B cell (primary cell): Measurements from ENCODE around the gene CPLANE1. TPM values are rescaled to one million over a fixed set of nuclear protein-coding genes. Genes with fewer than 3 reads are reported as not detected.
"Not testable (repeated sequence)": the region's sequence is repeated elsewhere in the genome, so short reads cannot be mapped to it uniquely, and the experiment has no call there.

Experiments
- ATAC-seq: fragments of 200-7000 bp; cut with Tn5 transposase; one replicate; pipeline ENCODE4 v1.10.0; 2021; ENCODE audit warnings: low read depth, mild to moderate bottlenecking, moderate number of reproducible peaks, moderate library complexity
- CTCF ChIA-PET: fragments of 350-600 bp; sonication (Branson Sonifier 250); formaldehyde crosslinking; loops from one replicate; lab custom pipeline; 2021; ENCODE audit warnings: antibody characterized with exemption, inconsistent platforms; lab: Charles Lee
- POLR2A ChIA-PET: fragments of 350-600 bp; sonication (Branson Sonifier 250); formaldehyde crosslinking; loops from one replicate; lab custom pipeline; 2021; ENCODE audit warnings: antibody characterized with exemption; lab: Charles Lee
- DNase-seq: peaks from one replicate; pipeline ENCODE4 v3.0.0; 2013
- H2AFZ ChIP-seq: 2 replicates; pipeline ENCODE4 v1.6.1; 2012; ENCODE audit warnings: mild to moderate bottlenecking, low read depth, low read length; ENCODE audit not compliant: insufficient read depth, poor library complexity, severe bottlenecking
- H3K27ac ChIP-seq, 2 donors: 1 replicate in 1 of 2; 2 replicates in 1 of 2; pipeline ENCODE4 v1.5.1; 2012 to 2013; ENCODE audit warnings: low read length in 2 of 2, mild to moderate bottlenecking in 2 of 2, moderate library complexity in 1 of 2
- H3K27me3 ChIP-seq, 4 experiments: fragments of 200-600 bp in 1 of 4; sonication (generic) in 1 of 4; replicated peaks in 1 of 4; 1 replicate in 2 of 4; 2 replicates in 2 of 4; pipeline versions ENCODE4 v1.6.1 to v1.7.0; 2013 to 2016; ENCODE audit warnings: low read length in 3 of 4, mild to moderate bottlenecking in 2 of 4, mixed read lengths in 1 of 4, moderate library complexity in 1 of 4; ENCODE audit not compliant: insufficient read depth in 4 of 4, control insufficient read depth in 3 of 4; ENCODE audit errors: control extremely low read depth in 1 of 4
- H3K36me3 ChIP-seq, 2 experiments: replicated peaks in 1 of 2; 1 replicate in 1 of 2; 2 replicates in 1 of 2; pipeline versions ENCODE4 v1.6.1 to v1.7.1; 2013; ENCODE audit warnings: low read length in 1 of 2; ENCODE audit not compliant: insufficient read depth in 2 of 2, control insufficient read depth in 1 of 2; ENCODE audit errors: control extremely low read depth in 1 of 2, extremely low read depth in 1 of 2
- H3K4me1 ChIP-seq, 2 donors: fragments of 200-600 bp in 1 of 2; sonication (generic) in 1 of 2; 1 replicate in 1 of 2; 2 replicates in 1 of 2; pipeline versions ENCODE4 v1.5.1 to v1.6.1; 2013 to 2017; ENCODE audit warnings: low read length in 2 of 2; ENCODE audit not compliant: control insufficient read depth in 2 of 2, insufficient read depth in 2 of 2
- H3K4me2 ChIP-seq: replicated peaks from 2 replicates; pipeline ENCODE3; 2012; ENCODE audit warnings: mild to moderate bottlenecking, low read depth, low read length; ENCODE audit not compliant: poor library complexity, severe bottlenecking
- H3K4me3 ChIP-seq, 5 experiments: fragments of 200-600 bp in 1 of 5; sonication (generic) in 1 of 5; 1 replicate in 3 of 5; 2 replicates in 2 of 5; pipeline versions ENCODE4 v1.5.1 to v1.7.0; 2011 to 2016; ENCODE audit warnings: low read length in 4 of 5, mild to moderate bottlenecking in 4 of 5, low read depth in 2 of 5, control low read depth in 1 of 5, moderate library complexity in 1 of 5; ENCODE audit not compliant: insufficient read depth in 1 of 5; ENCODE audit errors: control extremely low read depth in 1 of 5, extremely low read depth in 1 of 5
- H3K79me2 ChIP-seq: fragments of 200-600 bp; sonication (generic); one replicate; pipeline ENCODE4 v1.6.0; 2016; ENCODE audit warnings: low read length; ENCODE audit not compliant: control insufficient read depth, insufficient read depth
- H3K9ac ChIP-seq: fragments of 200-600 bp; sonication (generic); 2 replicates; pipeline ENCODE4 v1.6.1; 2017; ENCODE audit warnings: mild to moderate bottlenecking, low read length, moderate library complexity
- H3K9me3 ChIP-seq, 3 donors: one replicate each; pipeline versions ENCODE4 v1.6.1 to v1.7.1; 2013; ENCODE audit warnings: low read length in 2 of 3; ENCODE audit not compliant: control insufficient read depth in 2 of 3, insufficient read depth in 1 of 3; ENCODE audit errors: control extremely low read depth in 1 of 3
- H4K20me1 ChIP-seq: 2 replicates; pipeline ENCODE4 v1.6.0; 2012; ENCODE audit warnings: mild to moderate bottlenecking, low read length; ENCODE audit not compliant: insufficient read depth, control insufficient read depth, poor library complexity, severe bottlenecking
- H3K27ac Mint-ChIP-seq: one replicate; pipeline ENCODE4 v1.8.0; 2021; ENCODE audit warnings: mixed read lengths
- H3K27me3 Mint-ChIP-seq: one replicate; pipeline ENCODE4 v1.8.0; 2021; ENCODE audit warnings: mixed read lengths
- H3K4me1 Mint-ChIP-seq: one replicate; pipeline ENCODE4 v1.8.0; 2021; ENCODE audit warnings: mixed read lengths
- H3K4me3 Mint-ChIP-seq: one replicate; pipeline ENCODE4 v1.8.0; 2021; ENCODE audit warnings: mixed read lengths
- H3K9me3 Mint-ChIP-seq: one replicate; pipeline ENCODE4 v1.8.0; 2022; ENCODE audit warnings: mixed read lengths; ENCODE audit not compliant: insufficient read depth
- CTCF ChIP-seq: fragments of 200-600 bp; IDR thresholded peaks from one replicate; pipeline ENCODE4 v1.8.0; 2022; ENCODE audit warnings: antibody characterized with exemption, mild to moderate bottlenecking
- EZH2 ChIP-seq: IDR thresholded peaks from 2 replicates; pipeline ENCODE4 v1.6.1; 2012; ENCODE audit warnings: borderline replicate concordance, low read depth, mild to moderate bottlenecking, moderate library complexity, low read length; ENCODE audit not compliant: insufficient read depth, poor library complexity, severe bottlenecking
- WGBS: methylation state at CpG from one replicate; pipeline ENCODE4 v1.1.5; 2013; ENCODE audit warnings: missing lambda C conversion rate; ENCODE audit not compliant: insufficient coverage; 5-methylcytosine and 5-hydroxymethylcytosine counted together
- intact Hi-C: fragments of 100-400 bp; cut with micrococcal nuclease; formaldehyde crosslinking; loops from one replicate; pipeline ENCODE4 v1.10.0; 2022
- polyA plus RNA-seq: library from polyadenylated mRNA; depleted of rRNA; stranded (reverse); fragments of >200 nt; gene quantifications from 2 replicates; pipeline ENCODE4 v1.2.3, GENCODE V29; 2012
- total RNA-seq, 2 donors: library from RNA; stranded (reverse); fragments of 120-200 nt in 1 of 2; gene quantifications; 1 replicate in 1 of 2; 2 replicates in 1 of 2; pipeline versions ENCODE4 v1.2.3 to v1.2.4, GENCODE V29; 2013 to 2022

The CPLANE1 gene
- total and polyA plus RNA-seq, 2 donors (not counting 1 experiment from before 2014, with no cell fraction given): 1.9 to 17.9 TPM

- Mint-ChIP-seq H3K4me3 (no peak overlapping the region), H3K27me3 (no peaks in the 10 kb centered on the region), H3K27ac (no peak overlapping the region), H3K9me3 (peaks cover 5% of the 10 kb centered on the region), H3K4me1 (no peaks in the 10 kb centered on the region)
- no CpG with 5 or more reads among the region's 1 CpG for WGBS
- Histone ChIP-seq H3K27ac (no peak overlapping the region), H3K9me3 (peaks cover 0 to 11% (median 4%) of the 10 kb centered on the region in 3 donors), H3K4me2 (no peak overlapping the region), H3K4me1 (no peaks in the 10 kb centered on the region), H3K4me3 (no peak overlapping the region), H3K79me2 (no peaks in the 10 kb centered on the region), H4K20me1 (no peaks in the 10 kb centered on the region), H3K27me3 (no peaks in the 10 kb centered on the region), H3K9ac (no peak overlapping the region), H3K36me3 (peaks cover 0 to 2% of the 10 kb centered on the region in 2 experiments), H2AFZ (no peak overlapping the region)
- ATAC-seq: no peak
- DNase-seq: no peak
- ChIA-PET CTCF (no interaction called here), POLR2A (no interaction called here)
- intact Hi-C loops: no loop called here
- TF ChIP-seq CTCF: no peak
- TF ChIP-seq EZH2: no peak
These were observed 102.3 kb downstream of the CPLANE1 start for GRCh38 chr5:37146896-37147295.

- Mint-ChIP-seq H3K4me1 (no peaks in the 10 kb centered on the region), H3K27ac (no peak overlapping the region), H3K27me3 (no peaks in the 10 kb centered on the region), H3K4me3 (no peak overlapping the region), H3K9me3 (peaks cover 13% of the 10 kb centered on the region)
- H3K36me3 ChIP-seq: peaks cover 3 to 19% of the 10 kb centered on the region in 2 experiments
- no peaks in the 10 kb centered on the region for H3K27me3 ChIP-seq
- 90% methylated on average over 2 of the region's 2 CpGs for WGBS
- no peaks in the 10 kb centered on the region for H4K20me1 ChIP-seq
- H2AFZ ChIP-seq: no peak overlapping the region
- no peak overlapping the region for H3K4me3 ChIP-seq
- intact Hi-C loops: no loop called here
- H3K4me2 ChIP-seq: no peak overlapping the region
- no peak overlapping the region for H3K9ac ChIP-seq
- H3K4me1 ChIP-seq: no peaks in the 10 kb centered on the region
- H3K9me3 ChIP-seq: peaks cover 0 to 18% (median 14%) of the 10 kb centered on the region in 3 donors
- ATAC-seq: no peak
- ChIA-PET POLR2A (no interaction called here), CTCF (no interaction called here)
- no peak overlapping the region for H3K27ac ChIP-seq
- H3K79me2 ChIP-seq: no peaks in the 10 kb centered on the region
- DNase-seq: no peak
- TF ChIP-seq EZH2 (no peak), CTCF (no peak)
These were observed 112.5 kb downstream of the CPLANE1 start for GRCh38 chr5:37136694-37137093.

GRCh38 chr5:37135312-37135711, 113.9 kb downstream of the CPLANE1 start:
- ATAC-seq, H3K27me3 Mint-ChIP-seq, CTCF ChIA-PET, H3K27me3 ChIP-seq, H3K4me3 ChIP-seq, intact Hi-C loops, H3K4me1 ChIP-seq, H3K27ac Mint-ChIP-seq, H3K4me3 Mint-ChIP-seq, H3K27ac ChIP-seq, H3K79me2 ChIP-seq, H3K4me1 Mint-ChIP-seq, H3K9ac ChIP-seq, DNase-seq, POLR2A ChIA-PET, H2AFZ ChIP-seq, H3K4me2 ChIP-seq, H4K20me1 ChIP-seq: not testable (repeated sequence)
- H3K9me3 ChIP-seq: peaks cover 0 to 18% (median 14%) of the 10 kb centered on the region in 3 donors
- H3K36me3 ChIP-seq: peaks cover 3 to 11% of the 10 kb centered on the region in 2 experiments
- WGBS: 97% methylated on average over 6 of the region's 6 CpGs
- H3K9me3 Mint-ChIP-seq: peaks cover 15% of the 10 kb centered on the region
